ENCODE measurements around the gene CCDC78. TPM values are rescaled to one million over a fixed set of nuclear protein-coding genes. Genes with fewer than 3 reads are reported as not detected.

The CCDC78 gene
- total and polyA plus RNA-seq, 2 of the 4 experiments (the other 2 are of a cell fraction) = 0.54 to 4.6 TPM

GRCh38 chr16:726188-726437 is 130 bp downstream of the CCDC78 start:
- H3K79me1 ChIP-seq (ENCODE audit: low read depth in 1 of 2, low read length in 2 of 2) = peaks cover 0 to 5% of the 10 kb centered on the region in 2 experiments; a peak in 1 of 4 replicates
- ChIA-PET CTCF (no interaction called here), POLR2A (ENCODE audit: unreplicated experiment) (no interaction called here)
- no peak overlapping the region for H4K91ac ChIP-seq (ENCODE audit: insufficient read depth, low read depth, low read length)
- no peak overlapping the region for H3K4me3 ChIP-seq (ENCODE audit: insufficient read depth, low read depth, low read length)
- TF ChIP-seq SMC3 (IDR thresholded peaks at IDR 0.05; ENCODE audit: low read depth, low read length) (no peak), NFE2L2 (IDR thresholded peaks at IDR 0.05; ENCODE audit: low read depth, low read length) (no peak), FOS (IDR thresholded peaks at IDR 0.05; ENCODE audit: low read depth, low read length) (no peak), RAD21 (IDR thresholded peaks at IDR 0.05; ENCODE audit: low read length) (no peak), RCOR1 (IDR thresholded peaks at IDR 0.05; ENCODE audit: insufficient replicate concordance, low read length) (no peak)
- no peak overlapping the region for H2BK5ac ChIP-seq (ENCODE audit: low read depth, low read length, poor library complexity, severe bottlenecking)
- DNase-seq = no peak
- H4K20me1 ChIP-seq (ENCODE audit: insufficient read depth, low read length) = peaks cover 4% of the 10 kb centered on the region
- no peak overlapping the region; the same call in 1 of the 2 replicates for H3K23ac ChIP-seq (ENCODE audit: low read depth, low read length)
- peaks cover 12% of the 10 kb centered on the region for H3K4me1 ChIP-seq (ENCODE audit: control insufficient read depth, insufficient read depth, low read length)
- in situ Hi-C loops (cut with MboI; ENCODE audit: low sequenced_read_pairs) (no loop called here), dilution Hi-C loops (cut with HindIII; ENCODE audit: low sequenced_read_pairs, unreplicated experiment) (no loop called here), intact Hi-C loops (cut with micrococcal nuclease) (loop anchor here (5.0 kb wide), 1 partner anchor 61 kb away; the partner anchor contains the start of genes CHTF18 and RPUSD1)
- H3K4ac ChIP-seq (ENCODE audit: low read depth, low read length) = no peak overlapping the region
- peak overlapping the region; percentile 93 for H2AK9ac ChIP-seq (replicated peaks; ENCODE audit: low read depth, low read length, poor library complexity)
- H3K9me3 ChIP-seq (ENCODE audit: control insufficient read depth, insufficient read depth, low read length) = no peaks in the 10 kb centered on the region
- BruUV-seq (replicated peaks) = no TSS peak
- no peak overlapping the region for H2BK20ac ChIP-seq (ENCODE audit: low read depth, low read length)
- H3K27ac ChIP-seq (ENCODE audit: insufficient read depth, low read length) = no peak overlapping the region
- H3K9ac ChIP-seq (ENCODE audit: low read depth, low read length) = no peak overlapping the region
- peak overlapping the region in 1 of 2 experiments; percentile 66; a peak in 1 of 4 replicates for H4K8ac ChIP-seq (ENCODE audit: low read depth in 2 of 2, low read length in 2 of 2)
- 52% methylated on average over 3 of the region's 9 CpGs; no CpG with 5 or more reads in 1 of the 2 experiments for WGBS, 2 experiments (ENCODE audit: extremely low coverage in 2 of 2, insufficient read length in 1 of 2)
- no peak overlapping the region for H3K14ac ChIP-seq (replicated peaks; ENCODE audit: low read depth, low read length)
- no peak overlapping the region for H3K4me2 ChIP-seq (ENCODE audit: low read depth, low read length)
- H3K18ac ChIP-seq (ENCODE audit: low read depth, low read length) = no peak overlapping the region
- peaks cover 2% of the 10 kb centered on the region; the same call in 1 of the 2 replicates for H3K9me1 ChIP-seq (ENCODE audit: insufficient read depth, low read length)
- no peak overlapping the region for H2BK120ac ChIP-seq (ENCODE audit: low read depth, low read length)
- H2AK5ac ChIP-seq (ENCODE audit: low read depth, low read length) = no peak overlapping the region
- H3K27me3 ChIP-seq (ENCODE audit: control insufficient read depth, insufficient read depth, low read length) = no peaks in the 10 kb centered on the region
- H2AFZ ChIP-seq (replicated peaks; ENCODE audit: low read length, poor library complexity) = peak overlapping the region; percentile 38
- no peak overlapping the region for H4K5ac ChIP-seq (ENCODE audit: low read depth, low read length)
- ATAC-seq (ENCODE audit: low read depth) = no peak
- H2BK15ac ChIP-seq (ENCODE audit: low read depth, low read length) = no peak overlapping the region
- no peak overlapping the region for H3K56ac ChIP-seq (ENCODE audit: extremely low read depth, insufficient read depth, low read length)
- H3K36me3 ChIP-seq (ENCODE audit: control insufficient read depth, insufficient read depth, low read length) = peaks cover 3% of the 10 kb centered on the region; the same call in 1 of the 2 replicates

All from IMR-90 (cell line).